ENCODE results near the gene KNDC1.
"Not testable (repeated sequence)": the region's sequence is repeated elsewhere in the genome, so short reads cannot be mapped to it uniquely, and the experiment has no call there.

KNDC1 gene

DNA sequence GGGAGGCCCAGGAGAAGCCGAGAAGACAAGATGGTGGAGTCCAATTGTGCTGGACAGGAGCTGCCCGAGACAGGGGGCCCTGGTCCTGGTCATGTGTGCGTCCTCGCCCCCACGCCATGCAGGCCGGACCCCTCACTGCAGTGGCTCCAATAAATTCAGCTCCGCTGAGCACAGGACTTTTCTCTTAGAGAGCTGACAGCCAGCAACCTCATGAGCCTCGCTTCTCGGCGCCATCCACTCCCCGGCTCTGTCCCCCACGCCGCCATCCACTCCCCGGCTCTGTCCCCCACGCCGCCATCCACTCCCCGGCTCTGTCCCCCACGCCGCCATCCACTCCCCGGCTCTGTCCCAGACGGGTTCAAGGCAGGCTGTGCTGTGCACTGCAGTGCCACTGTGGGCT lies 67.2 kb downstream of the KNDC1 start:
- DNase-seq, result no peak

DNA sequence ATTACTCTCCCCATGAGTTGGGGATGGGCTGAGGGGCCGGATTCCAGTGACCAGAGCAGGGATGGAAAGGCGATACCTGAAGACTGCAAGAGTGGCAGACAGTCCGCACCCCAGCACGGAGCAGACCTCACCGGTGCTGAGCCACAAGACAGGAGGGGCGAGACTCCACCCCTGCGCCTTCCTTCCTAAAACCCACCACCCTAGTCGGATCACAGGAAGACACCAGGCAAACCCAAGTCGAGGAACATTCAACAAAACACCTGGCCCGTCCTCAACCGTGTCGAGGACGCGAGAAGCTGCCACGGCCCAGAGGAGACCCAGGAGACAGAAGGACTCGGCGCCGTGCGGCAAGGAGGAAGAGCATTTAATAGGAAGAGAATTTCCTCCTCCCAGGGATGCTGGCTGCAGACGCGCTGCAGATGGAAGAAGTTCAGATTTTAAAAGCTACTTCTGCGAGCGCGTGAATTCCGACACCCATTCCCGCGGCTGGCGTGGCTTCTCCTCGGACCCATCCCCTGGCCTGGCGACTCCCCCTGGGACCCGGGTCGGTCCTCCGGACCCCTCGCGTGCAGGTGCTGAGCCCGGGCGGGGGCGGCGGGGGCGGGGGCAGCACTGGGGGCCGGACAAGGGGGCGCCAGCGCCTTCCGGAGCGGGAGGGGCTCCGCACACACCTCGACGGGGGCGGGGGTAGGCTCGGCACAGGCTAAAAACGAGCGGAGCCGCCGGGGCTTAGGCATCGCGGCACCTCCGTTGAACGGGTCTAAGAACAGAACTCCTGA lies 69.4 kb downstream of the KNDC1 start:
- DNase-seq, result no peak

DNA sequence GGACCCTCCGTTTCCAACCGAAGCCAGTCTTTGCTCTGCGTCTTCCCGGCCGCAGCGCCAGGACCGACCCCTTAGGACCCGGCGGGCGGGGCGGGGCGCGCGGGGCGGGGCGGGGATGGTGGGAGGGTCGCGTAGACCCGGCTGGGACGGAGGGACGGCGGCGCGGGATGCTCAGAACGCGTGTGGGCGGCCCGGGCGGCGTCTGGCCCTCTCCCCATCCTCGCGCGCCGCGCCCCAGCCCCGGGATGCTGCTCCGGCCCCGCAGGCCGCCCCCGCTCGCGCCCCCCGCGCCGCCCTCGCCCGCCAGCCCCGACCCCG lies 70.0 kb downstream of the KNDC1 start, which contains the start of gene UTF1:
UTF1 (plus strand) TSS at position 174 of the 318 bp plus-strand sequence; CDS start at position 246, 72 bp downstream.
- DNase-seq, result no peak

DNA sequence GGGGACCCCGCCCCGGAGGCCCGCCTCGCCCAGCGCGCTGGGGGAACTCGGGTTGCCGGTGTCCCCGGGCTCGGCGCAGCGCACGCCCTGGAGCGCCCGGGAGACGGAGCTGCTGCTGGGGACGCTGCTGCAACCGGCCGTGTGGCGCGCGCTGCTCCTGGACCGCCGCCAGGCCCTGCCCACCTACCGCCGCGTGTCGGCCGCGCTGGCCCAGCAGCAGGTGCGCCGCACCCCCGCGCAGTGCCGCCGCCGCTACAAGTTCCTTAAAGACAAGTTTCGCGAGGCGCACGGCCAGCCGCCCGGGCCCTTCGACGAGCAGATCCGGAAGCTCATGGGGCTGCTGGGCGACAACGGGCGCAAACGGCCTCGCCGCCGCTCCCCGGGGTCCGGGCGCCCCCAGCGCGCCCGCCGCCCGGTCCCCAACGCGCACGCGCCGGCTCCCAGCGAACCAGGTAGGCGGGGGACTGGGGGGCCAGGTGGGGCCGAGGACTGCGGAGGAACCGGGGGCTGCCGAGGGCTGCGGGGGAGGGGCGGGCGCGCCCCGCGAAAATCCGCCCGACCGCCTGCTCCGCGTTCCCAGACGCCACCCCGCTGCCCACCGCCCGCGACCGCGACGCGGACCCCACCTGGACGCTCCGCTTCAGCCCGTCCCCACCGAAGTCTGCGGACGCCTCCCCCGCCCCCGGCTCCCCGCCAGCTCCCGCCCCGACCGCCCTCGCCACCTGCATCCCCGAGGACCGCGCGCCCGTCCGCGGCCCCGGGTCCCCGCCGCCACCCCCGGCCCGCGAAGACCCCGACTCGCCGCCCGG lies 70.6 kb downstream of the KNDC1 start:
- DNase-seq, result no peak

DNA sequence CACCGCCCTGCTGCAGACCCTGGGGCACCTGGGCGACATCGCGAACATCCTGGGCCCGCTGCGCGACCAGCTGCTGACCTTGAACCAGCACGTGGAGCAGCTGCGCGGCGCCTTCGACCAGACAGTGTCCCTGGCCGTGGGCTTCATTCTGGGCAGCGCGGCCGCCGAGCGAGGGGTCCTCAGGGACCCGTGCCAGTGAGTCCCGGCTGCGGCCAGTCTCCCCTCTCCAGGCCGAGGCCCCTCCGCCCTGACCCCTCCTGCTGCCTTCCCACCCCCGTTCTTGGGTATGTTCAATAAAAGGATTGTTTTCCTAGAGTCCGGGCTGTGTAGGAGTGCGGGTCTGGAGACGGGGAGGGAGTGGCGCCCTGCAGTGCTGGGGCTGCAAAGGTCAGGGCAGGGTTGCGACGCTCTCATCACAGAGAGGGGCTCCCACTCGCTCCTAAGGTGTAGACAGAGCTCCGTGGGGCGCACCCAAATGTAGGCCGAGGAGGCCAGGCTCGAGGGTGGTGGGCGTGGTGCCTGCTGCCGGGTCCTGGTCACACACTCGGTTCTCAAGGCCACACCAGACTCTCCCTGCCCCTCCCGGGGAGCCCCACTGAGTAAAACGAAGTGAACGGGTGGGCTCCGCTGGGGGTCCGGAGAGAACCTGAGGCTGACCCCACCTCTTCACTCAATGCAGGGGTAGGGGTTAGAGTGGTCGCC lies 71.4 kb downstream of the KNDC1 start:
- no peak for DNase-seq

DNA sequence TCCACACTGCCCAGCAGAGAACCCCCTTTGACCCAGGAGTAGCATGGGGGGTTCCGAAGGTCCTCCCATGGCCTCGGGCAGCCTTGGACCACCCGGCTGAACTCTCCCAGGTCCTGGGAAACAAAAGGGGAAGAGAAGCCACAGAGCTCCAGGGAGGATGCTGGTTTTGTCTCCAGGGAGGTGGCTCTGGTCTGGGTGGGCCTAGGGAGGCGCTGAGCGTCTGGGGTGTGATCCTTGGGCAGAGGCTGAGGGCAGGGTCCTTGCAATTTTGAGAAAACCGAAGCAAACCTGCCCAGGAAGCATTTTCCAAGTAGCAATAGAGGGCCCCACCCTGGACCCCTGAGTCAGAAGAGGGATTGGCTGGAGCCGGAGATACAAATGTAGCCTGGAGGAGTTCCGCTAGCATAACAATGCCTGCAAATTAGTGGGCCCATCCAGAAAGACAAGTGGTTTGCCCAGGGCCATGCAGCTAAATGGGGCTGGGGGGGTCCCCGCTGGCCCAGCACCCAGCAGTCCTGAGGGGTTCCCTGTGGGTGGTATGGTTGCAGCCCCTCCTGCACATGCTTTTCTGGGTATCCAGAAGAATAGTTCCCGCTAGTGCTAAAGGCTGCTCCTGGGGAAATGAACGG lies 72.0 kb downstream of the KNDC1 start:
- no peak for DNase-seq

DNA sequence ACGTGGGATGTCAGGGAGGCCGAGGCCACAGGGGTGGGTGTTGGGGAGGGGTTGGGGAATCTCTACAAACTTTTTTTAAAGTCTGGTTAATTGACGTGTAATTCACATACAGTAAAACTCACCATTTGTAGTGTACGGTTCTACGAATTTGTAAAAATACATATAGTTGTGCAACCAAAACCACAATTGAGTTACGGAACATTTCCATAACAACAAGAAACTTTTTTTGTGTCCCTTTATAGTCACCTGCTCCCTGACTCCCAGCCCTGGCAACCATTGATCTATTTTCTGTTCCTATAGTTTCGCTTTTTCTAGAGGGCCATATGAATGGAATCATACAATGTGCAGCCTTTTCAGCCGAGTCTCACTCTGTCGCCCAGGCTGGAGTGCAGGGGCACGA lies 74.8 kb downstream of the KNDC1 start:
- not testable (repeated sequence) for DNase-seq

DNA sequence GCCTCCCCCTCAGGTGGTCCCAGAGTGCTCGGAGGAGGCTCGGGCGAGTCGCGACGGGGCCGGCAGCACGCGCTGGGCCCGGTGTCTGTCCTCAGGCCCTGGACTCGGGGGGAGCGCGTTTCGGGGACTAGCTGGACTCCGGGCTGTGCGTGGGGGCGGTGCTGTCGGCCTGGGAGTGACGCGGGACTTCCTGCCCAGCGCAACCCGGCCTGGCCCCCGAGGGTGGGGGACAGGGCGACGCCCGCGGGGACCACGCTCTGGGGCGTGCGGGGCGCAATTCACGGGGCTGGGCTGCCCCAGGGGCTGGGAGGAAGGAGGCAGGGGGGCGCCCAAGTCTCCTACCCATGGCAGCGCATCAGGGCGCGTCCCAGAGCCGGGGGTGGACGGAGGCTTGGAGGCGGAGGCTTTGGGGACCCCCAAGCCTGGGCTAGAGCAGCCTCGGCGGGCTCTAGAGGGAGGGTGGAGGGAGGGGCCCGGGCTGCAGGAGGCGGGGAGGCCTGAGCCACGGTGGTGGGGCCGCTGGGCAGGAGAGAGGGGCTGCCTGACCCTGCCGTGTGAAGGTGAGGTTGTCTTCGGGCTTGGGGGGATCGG lies 75.3 kb downstream of the KNDC1 start:
- DNase-seq, result no peak

DNA sequence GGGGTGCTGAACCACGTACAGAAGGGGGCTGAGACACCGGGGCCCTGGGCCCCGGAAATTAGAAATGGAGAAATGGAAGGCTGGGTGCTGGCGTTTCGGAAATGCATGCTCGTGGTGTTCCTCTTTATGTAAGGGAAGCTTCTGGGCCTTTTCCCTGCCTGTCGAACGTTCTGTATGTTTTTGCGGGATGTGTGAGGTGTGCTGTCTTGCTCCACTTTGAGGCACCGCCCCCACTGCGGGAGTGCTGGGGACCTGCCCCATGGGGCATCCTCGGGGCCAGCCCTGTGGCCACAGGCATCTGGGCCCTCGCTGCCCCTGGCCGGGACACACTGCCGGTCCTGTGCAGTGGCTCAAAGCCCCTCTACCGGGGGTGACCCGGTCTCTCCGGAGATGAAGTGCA lies 75.9 kb downstream of the KNDC1 start:
- no peak for DNase-seq

DNA sequence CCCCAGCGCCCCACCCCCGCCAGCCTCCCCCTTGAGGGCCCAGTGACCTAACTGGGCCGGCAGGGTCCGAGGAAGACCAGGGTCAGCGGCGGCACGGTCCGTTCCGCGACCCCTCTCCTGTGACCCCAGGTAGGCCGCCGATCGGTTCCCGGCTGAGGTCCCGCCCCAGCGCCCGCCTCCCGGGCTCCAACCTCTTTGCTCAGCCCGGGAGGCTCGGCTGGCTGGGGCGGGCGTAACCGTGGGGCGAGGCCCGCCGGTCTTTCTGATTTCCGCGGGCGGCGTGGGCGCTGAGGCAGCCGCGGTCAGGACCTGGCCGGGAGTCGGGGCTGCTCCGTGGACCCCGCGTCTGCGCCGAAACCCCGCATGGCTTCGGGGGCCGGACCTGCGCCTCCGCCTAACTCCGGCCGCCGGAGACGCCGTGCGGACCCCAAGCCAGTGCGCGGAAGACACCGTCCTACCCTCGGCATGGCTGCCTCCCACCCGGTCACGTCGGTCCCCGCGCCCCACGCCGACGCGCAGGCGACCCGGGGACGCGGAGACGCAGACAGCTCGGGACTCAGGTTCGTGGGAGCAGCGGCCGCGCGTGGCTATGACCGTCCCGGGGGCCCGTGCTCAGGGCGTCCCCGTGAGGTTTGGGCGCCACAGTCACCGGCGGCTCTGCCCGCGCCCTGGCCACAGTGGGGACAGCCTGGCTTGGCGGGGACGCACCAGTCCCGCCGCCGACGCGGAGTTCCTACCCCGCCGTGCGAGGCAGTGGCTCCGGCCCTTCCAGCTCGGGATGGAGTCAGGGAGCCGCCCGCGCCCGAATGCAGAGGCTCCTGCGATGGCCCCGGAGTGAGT lies 76.6 kb downstream of the KNDC1 start:
- DNase-seq, result no peak

DNA sequence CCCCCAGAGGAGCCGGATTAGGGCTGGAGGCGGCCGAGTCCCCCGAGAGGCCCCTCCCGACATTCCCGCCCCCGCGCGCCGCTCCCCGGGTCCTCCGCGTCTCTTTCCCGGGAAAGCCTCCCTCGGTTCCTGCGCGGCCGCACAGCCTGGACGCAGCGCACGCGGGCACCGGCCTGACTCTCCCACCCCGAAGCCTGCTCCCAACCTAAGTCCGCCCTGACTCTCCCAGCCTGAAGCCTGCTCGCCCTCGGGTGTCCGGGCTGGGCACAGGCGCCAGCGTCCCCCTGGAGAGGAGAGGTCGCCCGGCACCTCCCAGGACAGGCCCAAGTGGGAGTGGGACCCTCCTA lies 77.2 kb downstream of the KNDC1 start:
- DNase-seq, result no peak

DNA sequence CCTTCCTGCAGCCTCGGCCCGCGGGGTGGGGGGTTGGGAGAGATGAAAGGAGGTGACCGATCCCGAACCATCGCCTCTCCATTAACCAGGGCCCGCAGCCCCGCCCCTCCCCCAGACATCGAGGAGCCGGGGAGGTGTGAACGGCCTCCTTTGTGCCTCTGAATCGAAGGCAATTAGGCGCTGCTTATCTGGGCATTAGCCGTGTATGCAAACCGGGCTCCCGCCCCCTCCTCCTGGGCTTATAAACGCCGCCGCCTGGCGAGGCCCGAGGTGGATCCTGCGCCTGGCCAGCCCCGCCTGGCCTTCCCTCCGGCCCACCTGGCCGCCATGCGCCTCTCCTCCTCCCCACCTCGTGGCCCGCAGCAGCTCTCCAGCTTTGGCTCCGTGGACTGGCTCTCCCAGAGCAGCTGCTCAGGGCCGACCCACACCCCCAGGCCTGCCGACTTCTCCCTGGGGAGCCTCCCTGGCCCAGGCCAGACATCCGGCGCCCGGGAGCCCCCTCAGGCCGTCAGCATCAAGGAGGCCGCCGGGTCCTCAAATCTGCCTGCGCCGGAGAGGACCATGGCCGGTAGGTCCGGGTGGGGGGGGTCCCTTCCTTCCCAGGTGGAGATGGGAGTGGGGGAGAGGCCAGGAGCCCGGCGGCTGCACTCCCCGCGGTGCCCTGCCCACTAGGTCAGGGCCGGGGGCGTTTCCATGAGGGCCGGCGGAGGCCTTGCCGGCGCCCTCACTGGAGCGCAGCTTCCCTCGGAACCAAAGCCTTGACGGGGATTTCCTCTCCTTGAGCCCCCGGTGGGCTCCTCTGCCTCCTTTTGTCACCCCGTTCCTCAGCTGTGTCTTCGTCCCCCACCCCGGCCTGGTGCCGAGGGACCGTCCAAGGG lies 77.8 kb downstream of the KNDC1 start, which contains the start of gene VENTX:
VENTX (plus strand) TSS at position 268 of the 878 bp plus-strand sequence; CDS start at position 328, 60 bp downstream.
- DNase-seq, result no peak

DNA sequence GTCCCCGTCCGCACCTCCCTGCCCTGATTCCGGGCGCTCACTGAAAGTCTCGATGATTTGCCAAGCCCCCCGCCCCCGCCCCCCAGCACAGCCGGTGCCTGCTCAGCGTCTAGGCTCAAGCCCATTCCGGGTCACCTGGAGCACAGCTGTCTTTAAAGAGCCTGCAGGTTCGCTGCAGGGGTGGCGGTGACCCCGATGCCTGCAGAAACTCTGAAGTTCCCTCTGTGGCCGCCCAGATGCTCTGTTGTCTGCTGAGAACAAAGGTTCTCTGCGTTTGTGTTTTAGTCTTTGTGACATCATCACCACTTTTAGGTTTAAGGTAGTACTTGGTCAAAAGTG lies 78.4 kb downstream of the KNDC1 start:
- no peak for DNase-seq

DNA sequence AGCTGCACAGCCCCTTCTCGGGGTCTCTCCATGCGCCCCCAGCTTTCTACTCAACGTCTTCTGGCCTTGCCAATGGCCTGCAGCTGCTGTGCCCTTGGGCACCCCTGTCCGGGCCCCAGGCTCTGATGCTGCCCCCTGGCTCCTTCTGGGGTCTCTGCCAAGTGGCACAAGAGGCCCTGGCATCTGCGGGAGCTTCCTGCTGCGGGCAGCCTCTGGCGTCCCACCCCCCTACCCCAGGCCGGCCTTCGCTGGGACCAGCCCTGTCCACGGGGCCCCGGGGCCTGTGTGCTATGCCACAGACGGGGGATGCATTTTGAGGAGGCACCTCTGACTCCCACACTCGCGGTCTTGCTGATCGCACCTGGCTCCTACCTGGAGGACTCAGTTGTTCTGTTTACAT lies 80.0 kb downstream of the KNDC1 start:
- no peak for DNase-seq

DNA sequence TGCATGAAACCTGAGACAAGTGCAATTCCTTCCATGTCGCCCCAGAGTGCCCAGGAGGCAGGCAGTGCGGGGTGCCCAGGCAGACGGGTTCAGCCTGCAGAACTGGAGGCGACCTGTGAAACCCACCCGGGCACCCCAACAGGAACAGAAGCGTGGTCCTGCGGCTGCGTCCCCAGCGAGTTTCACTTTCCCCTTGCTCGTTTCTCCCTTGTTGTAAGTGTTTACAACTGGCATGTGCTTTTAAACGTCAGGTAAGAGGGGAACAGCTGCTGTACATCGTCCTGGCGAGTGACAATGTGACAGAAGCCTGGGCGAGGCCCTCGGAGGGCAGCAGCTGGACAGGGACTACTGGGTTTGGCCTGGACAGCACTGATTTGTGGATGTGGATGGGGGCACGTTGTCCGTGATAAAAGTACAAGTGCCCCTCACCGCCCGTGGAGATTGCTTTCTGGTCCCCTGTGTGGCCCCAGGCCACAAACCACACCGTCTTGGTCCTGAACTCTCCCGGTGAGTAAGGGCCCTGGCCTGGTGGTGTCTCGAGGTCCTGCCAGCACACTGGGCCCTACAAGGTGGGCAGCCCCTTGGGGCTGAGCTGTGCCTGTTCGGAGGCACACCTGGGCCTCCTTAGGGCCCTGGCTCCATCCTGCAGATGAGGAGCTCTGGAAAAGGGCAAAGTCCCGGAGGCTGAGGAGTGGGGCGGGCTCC lies 81.6 kb downstream of the KNDC1 start:
- no peak for DNase-seq

DNA sequence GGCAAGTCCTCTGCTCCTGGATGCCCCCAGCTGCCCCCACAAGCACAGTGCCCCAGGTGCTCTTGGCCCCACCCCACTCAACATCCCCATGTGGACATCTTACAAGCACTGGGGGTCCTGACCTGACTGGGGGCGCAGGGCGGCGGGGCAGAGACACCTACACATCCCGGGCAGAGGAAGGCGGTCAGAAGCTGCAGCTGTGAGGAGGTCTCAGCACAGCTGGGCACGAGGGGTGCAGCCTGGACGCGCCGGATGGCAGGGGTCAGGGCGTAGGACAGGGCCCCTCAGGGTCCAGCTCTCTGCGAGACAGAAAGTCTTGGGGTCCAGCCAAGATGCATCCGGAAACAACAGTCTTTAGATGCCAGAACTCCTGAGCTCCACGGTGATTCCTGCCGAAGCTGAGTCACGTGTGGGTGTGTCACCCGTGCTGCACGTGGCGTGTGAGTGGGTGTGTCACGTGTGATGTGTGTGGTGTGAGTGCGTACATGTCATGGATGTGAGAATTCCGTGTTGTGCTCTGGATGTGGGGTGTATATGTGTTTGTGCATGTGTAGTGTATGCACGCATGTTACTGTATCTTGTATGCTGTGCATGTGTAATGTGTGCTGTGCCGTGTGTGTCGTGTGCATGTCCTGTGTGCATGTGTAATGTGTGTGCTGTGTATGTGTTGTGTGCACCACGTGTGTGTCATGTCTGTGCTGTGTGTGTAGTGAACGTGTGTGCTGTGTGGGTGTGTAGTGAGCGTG lies 82.8 kb downstream of the KNDC1 start:
- no peak for DNase-seq

DNA sequence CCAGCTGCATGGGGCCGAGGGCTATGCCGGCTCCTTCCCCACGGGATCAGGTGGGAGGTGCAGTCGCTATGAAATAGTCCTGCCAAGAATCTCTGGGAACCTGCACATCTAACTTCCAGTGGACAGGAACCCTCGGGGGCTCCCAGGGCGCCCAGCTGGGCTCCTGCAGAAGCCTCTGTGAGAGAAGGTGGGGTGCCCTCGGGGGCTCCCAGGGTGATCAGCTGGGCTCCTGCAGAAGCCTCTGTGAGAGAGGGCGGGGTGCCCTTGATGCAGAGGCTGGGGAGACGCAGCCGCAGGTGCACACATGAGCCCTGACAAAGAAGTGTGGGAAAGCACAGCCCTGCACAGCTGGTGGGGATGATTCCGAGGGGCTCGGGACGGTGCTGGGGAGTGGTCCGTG lies 83.6 kb downstream of the KNDC1 start:
- no peak for DNase-seq

DNA sequence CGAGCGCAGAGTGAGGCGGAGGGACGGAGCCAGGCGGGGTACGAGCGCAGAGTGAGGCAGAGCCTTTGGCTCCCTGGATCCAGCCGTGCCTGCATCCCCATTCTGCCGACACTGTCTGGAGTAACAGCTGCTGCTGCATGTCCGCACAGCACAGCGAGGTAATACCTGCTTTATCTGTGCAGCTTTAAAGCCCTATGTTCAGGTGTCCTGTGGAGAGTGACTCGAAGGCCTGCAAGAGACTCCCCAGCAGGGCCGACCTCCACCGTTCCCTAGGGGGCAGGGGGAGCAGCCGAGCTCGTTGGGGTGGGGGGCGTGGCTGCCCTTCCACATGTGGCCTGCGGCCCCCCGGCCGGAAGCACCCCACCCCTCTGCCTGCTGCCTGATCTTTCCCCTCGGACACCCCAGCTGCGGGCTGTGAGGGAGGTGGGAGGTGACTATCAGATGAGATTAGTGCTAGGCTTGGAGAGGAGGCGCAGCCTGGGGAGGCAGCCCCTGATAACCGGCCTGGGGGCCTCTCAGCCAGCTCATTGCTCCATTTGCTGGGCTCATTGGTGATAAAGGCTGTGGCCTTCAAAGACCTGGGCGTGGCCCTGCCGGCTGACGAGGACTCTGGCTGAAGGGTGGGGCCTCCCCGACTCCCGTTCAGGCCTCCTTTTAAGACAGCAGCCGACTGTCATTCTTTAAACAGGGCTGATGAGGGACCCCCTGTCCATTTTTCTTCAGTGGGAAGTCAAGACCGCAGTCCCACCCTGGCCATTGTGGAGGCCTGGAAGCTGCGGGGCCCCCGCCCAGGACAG lies 85.6 kb downstream of the KNDC1 start:
- no peak for DNase-seq

DNA sequence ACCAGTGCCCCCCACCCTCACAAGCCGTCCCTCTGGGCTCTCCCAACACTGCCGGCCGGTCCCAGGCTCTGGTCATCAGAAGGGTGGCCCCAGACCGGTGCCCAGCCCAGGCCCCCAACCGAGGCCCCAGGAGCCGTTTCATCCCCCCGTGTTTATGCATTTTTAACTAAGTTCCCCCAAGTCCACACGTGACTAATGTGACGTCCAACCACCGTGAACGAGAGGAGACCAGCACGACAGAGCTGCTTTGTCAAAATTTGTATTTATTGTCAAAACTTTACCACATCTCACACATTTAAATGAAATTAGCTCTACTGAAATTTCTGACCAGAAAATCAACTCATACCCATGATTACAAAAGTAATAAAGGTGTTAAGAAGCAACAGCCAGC lies 86.2 kb downstream of the KNDC1 start:
- DNase-seq, result no peak

Measured in activated CD4-positive, alpha-beta T cell treated with anti-CD3 and anti-CD28 coated beads, Interleukin-2, amount 50 U/mL, for 4 hours (primary cell).